SU-DHL-6 (cell line): ENCODE results near the gene MAST1.

Source experiments
- H2AFZ ChIP-seq: fragments of 200-600 bp; sonication (generic); 2 replicates; pipeline ENCODE4 v1.6.1; 2014; ENCODE audit warnings: low read depth, mild to moderate bottlenecking, moderate library complexity, mixed read lengths, antibody characterized with exemption, low read length; ENCODE audit not compliant: severe bottlenecking
- H3F3A ChIP-seq: fragments of 200-600 bp; shearing (Covaris generic); 2 replicates; pipeline ENCODE4 v1.6.0; 2016; ENCODE audit warnings: antibody characterized with exemption, mild to moderate bottlenecking; ENCODE audit not compliant: insufficient read depth
- H3K27ac ChIP-seq: fragments of 200-600 bp; sonication (generic); 2 replicates; pipeline ENCODE4 v1.5.1; 2016; ENCODE audit warnings: low read depth, mild to moderate bottlenecking, low read length, moderate library complexity, mixed read lengths
- H3K27me3 ChIP-seq: fragments of 200-600 bp; sonication (generic), shearing (Covaris generic); 2 replicates; pipeline ENCODE4 v1.6.0; 2014; ENCODE audit warnings: mild to moderate bottlenecking, low read length
- H3K36me3 ChIP-seq: fragments of 200-600 bp; sonication (generic); 2 replicates; pipeline ENCODE4 v1.6.1; 2014; ENCODE audit warnings: mild to moderate bottlenecking, low read length, mixed read lengths
- H3K4me2 ChIP-seq: fragments of 300-600, 200-600 bp; shearing (Covaris generic), sonication (generic); 2 replicates; pipeline ENCODE4 v1.6.0; 2014; ENCODE audit warnings: low read length, low read depth, mild to moderate bottlenecking; ENCODE audit not compliant: poor library complexity, severe bottlenecking
- H3K4me3 ChIP-seq: fragments of 200-600 bp; sonication (generic); 2 replicates; pipeline ENCODE4 v1.5.1; 2014; ENCODE audit warnings: antibody characterized with exemption, low read length, mild to moderate bottlenecking, mixed read lengths; ENCODE audit not compliant: insufficient read depth, poor library complexity, severe bottlenecking
- H3K79me2 ChIP-seq: fragments of 200-600 bp; sonication (generic); 2 replicates; pipeline ENCODE4 v1.6.1; 2014; ENCODE audit warnings: mild to moderate bottlenecking, low read length, moderate library complexity; ENCODE audit not compliant: insufficient read depth
- H3K9ac ChIP-seq: fragments of 200-600 bp; sonication (generic); 2 replicates; pipeline ENCODE4 v1.7.0; 2014; ENCODE audit warnings: mild to moderate bottlenecking, low read length
- H3K9me2 ChIP-seq: fragments of 200-600 bp; sonication (generic); replicated peaks from 2 replicates; pipeline ENCODE4 v1.6.1; 2014; ENCODE audit warnings: low read length; ENCODE audit not compliant: insufficient read depth
- H3K9me3 ChIP-seq: fragments of 200-600 bp; sonication (generic); 2 replicates; pipeline ENCODE4 v1.6.1; 2014; ENCODE audit warnings: low read length, mixed read lengths; ENCODE audit not compliant: insufficient read depth
- H4K20me1 ChIP-seq: fragments of 200-600 bp; sonication (generic); 2 replicates; pipeline ENCODE4 v1.6.1; 2014; ENCODE audit warnings: low read depth, mild to moderate bottlenecking, antibody characterized with exemption, low read length, moderate library complexity, mixed read lengths
- CTCF ChIP-seq: fragments of 200-600 bp; sonication (generic); IDR thresholded peaks from one replicate; pipeline ENCODE4 v1.5.1; 2017; ENCODE audit warnings: antibody characterized with exemption, mild to moderate bottlenecking, low read length, moderate library complexity; ENCODE audit not compliant: insufficient read depth, poor library complexity, severe bottlenecking
- EZH2phosphoT487 ChIP-seq: fragments of 200-600 bp; sonication (generic), shearing (Covaris generic); conservative IDR thresholded peaks from 2 replicates; pipeline ENCODE4 v1.6.1; 2018; ENCODE audit warnings: mild to moderate bottlenecking, antibody characterized with exemption, low read length, moderate library complexity, mixed read lengths

Gene MAST1

DNA sequence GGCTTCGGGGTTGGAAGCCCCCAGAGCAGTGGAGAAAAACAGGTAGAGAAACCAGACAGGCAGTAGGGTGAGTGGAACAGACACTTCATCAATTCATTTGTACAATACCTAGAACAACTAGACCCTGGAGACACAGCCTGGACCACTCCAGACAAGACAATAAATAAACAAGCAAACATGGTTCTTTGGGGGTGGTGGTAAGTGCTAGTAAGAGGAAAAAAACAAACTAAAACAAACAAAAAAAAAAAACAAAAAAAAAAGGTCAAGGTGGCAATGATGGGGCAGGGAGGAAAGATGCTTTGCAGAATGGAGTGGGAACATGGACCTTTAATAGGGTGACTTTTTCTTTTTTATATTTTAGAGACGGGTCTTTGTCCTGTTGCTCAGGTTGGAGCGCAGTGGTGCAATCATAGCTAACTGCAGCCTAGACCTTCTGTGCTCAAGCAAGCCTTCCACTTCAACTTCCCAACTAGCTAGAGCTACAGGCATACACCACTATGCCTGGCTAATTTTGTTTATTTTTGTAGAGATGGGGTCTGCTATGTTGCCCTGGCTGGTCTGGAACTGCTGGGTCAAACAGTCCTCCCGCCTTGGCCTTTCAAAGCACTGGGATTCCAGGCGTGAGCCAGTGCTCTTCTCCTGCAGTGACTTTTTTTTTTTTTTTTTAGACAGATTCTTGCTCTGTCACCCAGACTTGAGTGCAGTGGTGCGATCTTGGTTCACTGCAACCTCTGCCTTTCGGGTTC is 43.9 kb upstream of the MAST1 start:
- peak overlapping the region; percentile 77 for H3K9ac ChIP-seq
- TF ChIP-seq EZH2phosphoT487 (no peak), CTCF (no peak)
- peak overlapping the region; percentile 60 for H3K4me3 ChIP-seq
- H3K27ac ChIP-seq = peak overlapping the region; percentile 56
- H4K20me1 ChIP-seq = no peaks in the 10 kb centered on the region
- H3K9me3 ChIP-seq = no peaks in the 10 kb centered on the region
- H3K79me2 ChIP-seq = no peaks in the 10 kb centered on the region
- H3K27me3 ChIP-seq = no peaks in the 10 kb centered on the region
- peak overlapping the region; percentile 65 for H2AFZ ChIP-seq
- H3F3A ChIP-seq = peaks cover 25% of the 10 kb centered on the region
- H3K36me3 ChIP-seq = no peaks in the 10 kb centered on the region
- H3K9me2 ChIP-seq = no peaks in the 10 kb centered on the region
- H3K4me2 ChIP-seq = peak overlapping the region; percentile 94

- Histone ChIP-seq H3K9me3 (no peaks in the 10 kb centered on the region), H3K27ac (no peak overlapping the region), H2AFZ (no peak overlapping the region), H3K9me2 (no peaks in the 10 kb centered on the region), H3K4me3 (no peak overlapping the region), H3K4me2 (no peak overlapping the region), H3K79me2 (no peaks in the 10 kb centered on the region), H3F3A (peaks cover 25% of the 10 kb centered on the region), H4K20me1 (no peaks in the 10 kb centered on the region), H3K27me3 (no peaks in the 10 kb centered on the region), H3K9ac (no peak overlapping the region), H3K36me3 (no peaks in the 10 kb centered on the region)
- TF ChIP-seq CTCF (no peak), EZH2phosphoT487 (no peak)
Measured at GRCh38 chr19:12794971-12795381, 43.3 kb upstream of the MAST1 start.

- Histone ChIP-seq H2AFZ (no peak overlapping the region), H4K20me1 (no peaks in the 10 kb centered on the region), H3K9me2 (no peaks in the 10 kb centered on the region), H3K36me3 (no peaks in the 10 kb centered on the region), H3K27me3 (no peaks in the 10 kb centered on the region), H3K9me3 (no peaks in the 10 kb centered on the region), H3K4me3 (no peak overlapping the region), H3K4me2 (no peak overlapping the region), H3K9ac (no peak overlapping the region), H3F3A (peaks cover 17% of the 10 kb centered on the region), H3K27ac (no peak overlapping the region), H3K79me2 (peaks cover 12% of the 10 kb centered on the region)
- TF ChIP-seq EZH2phosphoT487 = no peak
- TF ChIP-seq CTCF = peak; percentile 77
Measured at GRCh38 chr19:12796146-12797071, 41.9 kb upstream of the MAST1 start.
